HG02970 (cell line): Measurements from ENCODE around the gene GSKIP.

ENCODE experiments used
- ATAC-seq: cut with Tn5 transposase; IDR thresholded peaks from one replicate; pipeline ENCODE4 v1.9.1; 2021; ENCODE audit warnings: mild to moderate bottlenecking, moderate library complexity, moderate number of reproducible peaks; ENCODE audit not compliant: unreplicated experiment, low FRiP score

Gene GSKIP

DNA sequence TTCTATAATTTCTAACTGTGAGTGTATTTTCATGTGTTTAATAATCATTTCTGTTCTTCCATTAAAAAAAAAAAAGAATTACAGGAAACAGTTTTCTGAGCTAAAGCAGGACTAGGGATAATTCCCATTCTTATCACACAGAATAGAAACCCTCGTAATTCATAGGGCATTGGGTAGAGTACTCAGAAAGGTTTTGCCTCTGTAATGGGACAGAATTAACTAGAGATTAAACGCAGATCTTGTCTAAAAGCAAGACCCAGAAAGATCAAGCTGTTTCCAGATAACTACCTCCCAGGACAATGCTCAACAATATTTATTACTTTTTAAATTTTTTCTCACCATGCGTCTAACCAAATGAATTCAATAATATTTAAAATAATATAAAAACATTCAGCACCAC lies 10.2 kb downstream of the GSKIP start:
- no peak for ATAC-seq

GRCh38 chr14:96376093-96376492 lies 12.8 kb downstream of the GSKIP start:
- ATAC-seq, result no peak

DNA sequence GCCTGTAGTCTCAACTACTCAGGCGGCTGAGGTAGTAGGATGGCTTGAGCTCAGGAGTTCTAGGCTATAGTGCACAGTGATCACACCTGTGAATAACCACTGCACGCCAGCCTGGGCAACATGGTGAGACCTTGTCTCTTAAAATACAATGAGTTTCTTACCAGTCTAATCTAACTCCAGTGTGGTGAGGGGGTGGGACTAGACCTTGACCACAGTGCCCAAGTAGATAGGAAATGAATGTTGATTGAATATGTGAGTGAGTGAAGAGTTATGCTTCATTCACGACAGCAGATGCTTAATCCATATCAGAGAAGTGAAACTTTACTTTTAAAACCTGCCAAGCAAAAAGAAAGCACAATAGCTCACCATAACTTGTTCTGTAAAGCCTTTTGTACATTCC lies 17.4 kb downstream of the GSKIP start:
- ATAC-seq, result no peak

GRCh38 chr14:96383445-96383844 lies 20.1 kb downstream of the GSKIP start:
- ATAC-seq, result no peak

- no peak for ATAC-seq
These were observed 20.7 kb downstream of the GSKIP start for GRCh38 chr14:96384053-96384452.

- no peak for ATAC-seq
These were observed 21.4 kb downstream of the GSKIP start for GRCh38 chr14:96384740-96385139.

DNA sequence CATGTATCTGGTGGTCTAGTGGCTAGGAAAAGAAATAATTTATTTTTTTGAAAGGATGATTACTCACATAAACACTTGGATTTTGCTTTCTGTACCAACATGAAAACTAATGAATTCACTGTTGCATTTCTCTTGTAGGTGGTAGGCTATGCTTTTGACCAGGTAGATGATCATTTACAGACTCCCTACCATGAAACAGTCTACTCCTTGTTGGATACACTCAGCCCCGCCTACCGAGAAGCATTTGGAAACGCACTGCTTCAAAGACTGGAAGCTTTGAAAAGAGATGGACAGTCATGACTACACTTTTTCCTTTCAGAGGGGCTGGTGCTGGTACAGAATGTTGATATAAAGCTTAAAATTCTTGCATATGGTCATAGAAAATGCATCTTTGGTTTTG lies 22.1 kb downstream of the GSKIP start:
- ATAC-seq, result no peak

GRCh38 chr14:96390965-96391292 lies 27.6 kb downstream of the GSKIP start:
- no peak for ATAC-seq

- peak; percentile 93 for ATAC-seq
These were observed 28.2 kb downstream of the GSKIP start for GRCh38 chr14:96391293-96392118.

- no peak for ATAC-seq
These were observed 29.9 kb downstream of the GSKIP start for GRCh38 chr14:96393071-96393691.

DNA sequence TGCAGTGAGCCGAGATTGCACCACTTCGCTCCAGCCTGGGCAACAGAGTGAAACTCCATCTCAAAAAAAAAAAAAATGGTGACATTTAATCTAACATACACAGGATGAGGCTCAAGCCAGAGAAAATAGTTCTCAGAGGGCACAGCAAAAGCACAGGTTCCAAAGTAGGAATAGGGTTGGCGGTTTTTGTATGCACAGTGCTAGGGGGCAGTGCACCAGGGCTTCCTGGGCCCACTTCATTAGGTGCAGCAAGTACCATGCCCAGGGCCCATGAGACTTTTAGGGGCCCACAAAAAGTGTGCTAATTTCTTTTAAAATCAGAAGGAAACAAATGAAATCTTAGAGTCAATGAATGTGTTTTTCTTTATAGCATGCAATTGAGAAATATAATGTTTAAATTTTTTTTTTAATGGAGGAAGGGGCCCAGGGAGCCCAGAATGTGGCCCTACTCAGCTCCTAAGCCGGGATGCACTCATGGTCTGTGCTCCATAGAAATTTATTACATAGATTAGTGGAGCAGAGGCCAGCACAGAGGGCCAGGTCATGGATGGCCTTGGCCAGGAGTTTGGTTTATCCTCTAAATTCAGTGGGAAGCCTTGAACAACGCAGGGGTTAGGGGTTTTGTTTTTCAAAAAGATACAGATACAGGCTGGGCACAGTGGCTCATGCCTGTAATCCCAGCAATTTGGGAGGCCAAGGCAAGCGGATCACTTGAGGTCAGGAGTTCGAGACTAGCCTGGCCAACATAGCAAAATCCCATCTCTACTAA lies 30.9 kb downstream of the GSKIP start:
- ATAC-seq, result no peak

DNA sequence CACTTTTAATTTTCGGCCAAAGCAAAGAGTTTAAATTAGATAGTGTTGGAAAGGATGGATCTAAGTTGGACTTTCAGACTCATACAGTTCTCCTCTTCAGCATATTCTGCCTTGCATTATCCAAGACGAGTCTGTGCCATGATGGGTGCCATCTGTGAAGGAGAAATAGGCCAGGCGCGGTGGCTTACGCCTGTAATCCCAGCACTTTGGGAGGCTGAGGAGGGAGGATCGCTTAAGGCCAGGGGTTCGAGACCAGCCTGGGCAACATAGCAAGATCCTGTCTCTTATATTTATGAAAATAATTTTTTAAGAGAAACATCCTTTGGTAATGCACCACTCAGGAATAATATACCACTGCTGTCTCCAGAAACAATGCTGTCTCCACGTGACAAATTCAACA lies 35.1 kb downstream of the GSKIP start:
- ATAC-seq, result no peak

DNA sequence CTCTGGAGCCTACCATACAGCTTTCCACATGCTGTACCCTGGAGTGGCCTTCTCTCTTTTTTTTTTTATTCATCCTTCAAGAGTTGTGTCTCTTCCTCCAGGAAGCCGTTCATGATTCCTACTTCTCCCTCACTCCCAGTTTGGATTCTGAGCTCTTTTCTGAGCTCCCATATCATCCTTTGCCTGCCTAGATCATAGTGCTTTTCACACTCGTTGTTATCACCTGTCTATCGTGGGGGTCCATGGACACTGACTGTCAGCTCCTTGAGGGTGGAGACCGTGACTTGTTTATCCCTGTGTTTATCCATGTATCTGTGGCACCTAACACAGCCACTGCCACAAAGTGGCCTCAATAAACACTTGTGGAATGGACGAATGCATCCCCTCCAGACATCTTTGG lies 35.6 kb downstream of the GSKIP start:
- ATAC-seq, result no peak

- ATAC-seq, result no peak
These were observed 36.1 kb downstream of the GSKIP start for GRCh38 chr14:96399405-96399804.

GRCh38 chr14:96400495-96400894 lies 37.2 kb downstream of the GSKIP start:
- ATAC-seq, result no peak

DNA sequence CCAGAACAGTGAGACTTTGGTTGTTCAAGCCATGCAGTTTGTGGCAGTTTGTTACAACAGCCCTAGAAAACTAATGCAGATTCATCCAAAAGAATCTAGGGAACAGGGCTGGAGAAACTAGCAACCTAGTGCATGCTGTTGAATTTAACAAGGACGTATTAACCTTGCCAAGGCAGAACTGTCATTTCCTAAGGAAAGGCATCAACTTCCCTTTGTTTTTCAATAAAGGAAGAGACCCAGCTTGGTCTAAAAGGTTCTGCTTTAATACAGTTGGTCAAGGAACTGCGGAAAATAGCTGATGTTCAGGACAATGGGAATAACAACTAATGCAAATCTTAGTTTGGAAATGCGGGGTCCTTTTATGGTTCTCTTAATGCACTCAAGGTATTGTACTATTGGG lies 40.1 kb downstream of the GSKIP start:
- no peak for ATAC-seq

GRCh38 chr14:96405677-96406076 lies 42.4 kb downstream of the GSKIP start:
- ATAC-seq, result no peak

DNA sequence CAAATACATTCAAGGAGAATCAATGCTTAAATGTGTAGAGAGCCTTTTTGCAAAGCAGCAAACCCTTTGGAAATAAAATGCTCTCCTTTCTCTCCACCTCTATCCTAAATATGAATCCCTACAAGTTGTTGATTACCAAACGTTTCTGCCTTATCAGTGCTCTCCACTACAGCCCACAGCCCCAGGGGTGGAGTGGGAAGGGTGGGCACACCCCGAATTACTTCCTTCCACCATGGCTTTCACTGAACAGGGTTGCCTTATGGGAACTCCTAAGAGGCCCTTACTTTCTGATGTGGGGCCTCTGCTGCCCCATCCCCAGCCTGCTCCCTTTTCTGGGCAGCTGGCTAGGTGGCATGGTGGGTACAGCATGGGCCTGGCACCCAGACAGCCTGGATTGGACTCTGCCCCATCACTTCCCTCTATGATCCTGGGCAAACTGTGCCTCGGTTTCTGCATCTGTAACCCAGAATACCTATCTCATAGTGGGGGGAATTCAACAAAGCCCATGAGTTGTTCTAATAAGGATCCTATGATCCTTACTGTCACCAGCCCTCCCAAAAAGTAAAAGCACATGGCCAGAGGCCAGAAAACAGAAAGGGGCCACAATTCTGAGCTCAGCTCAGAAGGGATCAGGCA lies 44.7 kb downstream of the GSKIP start:
- ATAC-seq, result no peak

GRCh38 chr14:96408608-96409007 lies 45.3 kb downstream of the GSKIP start:
- no peak for ATAC-seq

DNA sequence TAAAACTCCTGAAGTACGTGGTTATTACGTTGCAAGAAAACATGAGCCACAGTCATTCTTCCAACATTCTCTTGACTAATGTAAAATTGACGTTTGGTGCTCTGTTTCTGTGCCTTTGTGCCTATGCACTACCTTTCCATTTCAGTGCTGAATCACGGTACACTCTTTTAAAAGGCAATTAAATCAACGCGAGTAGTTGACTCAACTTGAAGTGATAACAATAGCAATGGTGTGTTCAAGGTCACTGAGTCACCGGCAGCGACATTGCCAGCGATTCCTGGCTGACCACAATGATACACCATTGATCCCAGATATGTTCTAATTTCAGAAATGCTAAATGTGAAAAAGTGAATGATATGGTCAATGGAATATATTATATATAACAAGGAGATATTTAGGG lies 46.4 kb downstream of the GSKIP start:
- ATAC-seq, result no peak

DNA sequence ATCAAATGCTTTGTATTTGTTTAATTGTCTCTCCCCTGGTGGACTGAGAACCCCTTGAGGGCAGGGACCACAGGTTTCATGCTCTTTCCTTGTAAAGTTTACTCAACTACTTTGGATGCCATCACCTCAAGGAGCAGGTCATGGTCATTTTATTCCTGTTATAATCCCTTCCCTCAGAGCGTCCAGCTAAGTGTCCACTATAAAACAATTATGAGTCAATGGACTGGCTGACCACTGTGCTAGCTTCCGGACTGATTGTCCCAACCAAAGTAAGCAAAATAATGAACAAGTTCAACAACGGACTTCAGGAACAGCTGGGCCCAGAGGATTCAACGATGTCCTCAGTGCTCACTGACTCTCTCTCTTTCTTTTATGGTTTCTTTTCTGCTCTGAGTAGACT lies 46.8 kb downstream of the GSKIP start:
- no peak for ATAC-seq
